ENCODE measurements around the gene MAPKAPK3. TPM values are rescaled to one million over a fixed set of nuclear protein-coding genes. Genes with fewer than 3 reads are reported as not detected.

Gene MAPKAPK3
- total RNA-seq, 1 donor from 2014 or later = 23.7 TPM

DNA sequence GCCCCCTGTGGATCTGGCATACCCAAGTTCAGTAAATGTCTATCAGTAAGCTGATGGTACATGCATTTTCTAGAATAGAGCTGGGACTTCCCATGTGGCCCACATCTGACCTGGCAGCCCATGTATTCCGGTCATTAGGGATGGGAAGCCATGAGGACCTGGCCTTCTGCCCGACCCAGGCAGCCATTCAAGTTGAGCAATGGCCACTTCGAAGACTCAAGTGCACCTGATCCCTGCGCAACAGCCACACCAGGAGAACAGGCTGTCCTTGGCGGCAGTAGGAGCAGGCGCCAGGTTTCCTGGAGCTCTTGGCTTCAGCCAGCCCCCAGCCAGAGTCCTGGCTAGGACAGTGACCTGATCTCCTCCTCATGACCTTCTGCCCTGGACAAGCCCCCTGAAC lies 33.1 kb upstream of the MAPKAPK3 start:
- Histone ChIP-seq H3K27me3 (no peaks in the 10 kb centered on the region), H3K4me3 (no peak overlapping the region), H3K36me3 (peaks cover 0 to 18% of the 10 kb centered on the region in 2 donors), H3K4me1 (peaks cover 0 to 15% of the 10 kb centered on the region in 2 donors), H3K27ac (peak overlapping the region in 1 of 2 donors; percentile 36), H3K9me3 (no peaks in the 10 kb centered on the region)
- peak in 1 of 2 donors; percentile 78 for DNase-seq (ENCODE audit: low spot score in 2 of 2)
- intact Hi-C loops (cut with DNase I) = no loop called here
- no peak for TF ChIP-seq CTCF (IDR thresholded peaks at IDR 0.05)

- no peak for TF ChIP-seq CTCF (IDR thresholded peaks at IDR 0.05)
- Histone ChIP-seq H3K27me3 (no peaks in the 10 kb centered on the region), H3K27ac (no peak overlapping the region), H3K4me3 (no peak overlapping the region), H3K36me3 (peaks cover 0 to 13% of the 10 kb centered on the region in 2 donors), H3K9me3 (no peaks in the 10 kb centered on the region), H3K4me1 (peaks cover 0 to 15% of the 10 kb centered on the region in 2 donors)
- intact Hi-C loops (cut with DNase I) = no loop called here
- no peak for DNase-seq (ENCODE audit: low spot score in 2 of 2)
Measured at GRCh38 chr3:50584391-50584790, 32.6 kb upstream of the MAPKAPK3 start.

- Histone ChIP-seq H3K4me1 (peaks cover 0 to 15% of the 10 kb centered on the region in 2 donors), H3K9me3 (no peaks in the 10 kb centered on the region), H3K27ac (no peak overlapping the region), H3K27me3 (no peaks in the 10 kb centered on the region), H3K36me3 (no peaks in the 10 kb centered on the region), H3K4me3 (no peak overlapping the region)
- intact Hi-C loops (cut with DNase I) = no loop called here
- DNase-seq (ENCODE audit: low spot score in 2 of 2) = no peak
- TF ChIP-seq CTCF (IDR thresholded peaks at IDR 0.05) = no peak
Measured at GRCh38 chr3:50585919-50586762, 30.8 kb upstream of the MAPKAPK3 start.

DNA sequence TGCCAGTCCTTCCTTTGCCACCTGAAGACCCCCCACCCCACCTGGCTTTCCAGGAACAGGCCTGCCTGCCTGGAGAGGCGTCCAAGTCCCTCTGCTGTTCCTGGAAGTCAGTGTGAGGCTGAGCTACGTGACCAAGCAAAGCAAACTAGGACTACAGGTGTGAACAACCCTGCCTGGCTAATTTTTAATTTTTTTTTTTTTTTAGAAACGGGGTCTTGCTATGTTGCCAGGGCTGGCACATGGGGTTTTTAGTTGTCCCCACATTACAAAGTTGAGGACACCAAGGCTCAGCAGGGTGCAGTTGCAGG lies 30.2 kb upstream of the MAPKAPK3 start:
- Histone ChIP-seq H3K9me3 (no peaks in the 10 kb centered on the region), H3K27ac (no peak overlapping the region), H3K4me3 (no peak overlapping the region), H3K36me3 (no peaks in the 10 kb centered on the region), H3K27me3 (no peaks in the 10 kb centered on the region), H3K4me1 (peaks cover 0 to 12% of the 10 kb centered on the region in 2 donors)
- DNase-seq (ENCODE audit: low spot score in 2 of 2) = no peak
- no peak for TF ChIP-seq CTCF (IDR thresholded peaks at IDR 0.05)
- intact Hi-C loops (cut with DNase I) = no loop called here

DNA sequence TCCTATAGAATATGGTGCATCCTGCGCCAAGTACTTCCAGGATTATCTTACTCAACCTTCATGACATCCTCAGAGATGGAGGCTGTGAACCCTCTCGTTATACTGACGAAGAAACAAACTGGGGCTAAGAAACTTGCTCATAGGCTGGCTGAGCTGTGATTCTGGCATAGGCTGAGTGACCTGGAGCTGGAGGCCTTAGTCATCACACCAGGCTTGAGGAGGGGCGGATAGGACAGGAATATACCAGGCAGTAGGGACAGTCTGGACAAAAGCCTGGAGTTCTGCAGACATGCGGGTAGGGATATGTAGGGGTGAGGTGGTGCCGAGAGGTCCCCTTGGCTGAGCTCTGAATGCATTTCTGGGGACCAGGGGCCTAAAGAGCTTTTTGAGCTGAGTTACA lies 29.6 kb upstream of the MAPKAPK3 start:
- no peak for TF ChIP-seq CTCF (IDR thresholded peaks at IDR 0.05)
- peaks cover 0 to 10% of the 10 kb centered on the region in 2 donors for H3K4me1 ChIP-seq
- H3K9me3 ChIP-seq = no peaks in the 10 kb centered on the region
- no peak overlapping the region for H3K4me3 ChIP-seq
- no peaks in the 10 kb centered on the region for H3K27me3 ChIP-seq
- intact Hi-C loops (cut with DNase I) = no loop called here
- DNase-seq (ENCODE audit: low spot score in 2 of 2) = no peak
- no peak overlapping the region for H3K27ac ChIP-seq
- no peaks in the 10 kb centered on the region for H3K36me3 ChIP-seq
